NCI-H526 (cell line): Measurements from ENCODE around the gene IQCF5.
"Not testable (repeated sequence)": the region's sequence is repeated elsewhere in the genome, so short reads cannot be mapped to it uniquely, and the experiment has no call there.

ENCODE experiments used
- DNase-seq, 2 experiments: peaks; one replicate each; lab custom pipeline; 2025; lab: John Stamatoyannopoulos, UW

The IQCF5 gene

GRCh38 chr3:51868896-51869295 lies 6.5 kb downstream of the IQCF5 start:
- DNase-seq, result not testable (repeated sequence)

DNA sequence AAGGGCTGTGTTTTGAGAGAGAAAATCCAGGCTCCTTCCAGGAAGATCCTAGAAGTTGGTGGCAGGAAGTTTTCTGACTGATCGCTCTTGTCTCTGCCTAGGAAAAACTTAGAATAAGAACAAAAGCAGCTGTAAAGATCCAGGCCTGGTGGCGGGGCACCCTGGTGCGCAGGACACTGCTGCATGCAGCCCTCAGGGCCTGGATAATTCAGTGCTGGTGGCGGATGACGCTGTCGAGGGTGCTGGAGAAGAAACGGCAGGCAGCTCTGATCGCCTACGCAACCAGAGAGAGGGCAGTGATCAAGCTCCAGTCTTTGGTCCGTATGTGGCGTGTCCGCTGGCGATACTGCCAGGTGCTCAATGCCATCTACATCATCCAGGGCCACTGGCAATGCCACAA lies 12.5 kb downstream of the IQCF5 start:
- no peak for DNase-seq

GRCh38 chr3:51860703-51861665 lies 14.4 kb downstream of the IQCF5 start, which contains the start of gene IQCF2:
Gene IQCF2 (plus strand): TSS chr3:51861615. CDS start chr3:51861667, 52 bp downstream.
- DNase-seq, result no peak

GRCh38 chr3:51855411-51855810 lies 20.0 kb downstream of the IQCF5 start:
- not testable (repeated sequence) for DNase-seq

GRCh38 chr3:51845129-51845528 lies 30.3 kb downstream of the IQCF5 start:
- DNase-seq, result no peak

DNA sequence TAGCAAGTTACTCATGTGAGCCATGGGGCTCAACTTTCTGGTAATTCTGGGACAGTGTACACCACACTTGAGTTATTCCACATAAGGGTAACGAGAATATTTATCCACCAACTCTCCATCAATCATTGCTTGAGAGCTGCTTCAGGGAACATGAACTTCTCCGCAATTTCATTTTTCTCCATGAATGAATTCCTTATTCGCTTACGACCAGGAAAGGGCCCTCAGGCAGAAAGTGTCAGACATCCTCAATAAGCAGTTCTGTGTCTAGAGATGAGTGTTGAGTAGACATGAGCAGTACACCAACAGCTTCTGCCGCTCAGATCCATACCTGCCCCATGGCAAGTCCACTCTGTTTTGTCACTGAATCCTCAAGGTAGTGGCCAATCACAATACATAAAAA lies 38.8 kb downstream of the IQCF5 start:
- no peak for DNase-seq

GRCh38 chr3:51830836-51831385 lies 44.5 kb downstream of the IQCF5 start:
- peak in 1 of 2 experiments; percentile 43 for DNase-seq

DNA sequence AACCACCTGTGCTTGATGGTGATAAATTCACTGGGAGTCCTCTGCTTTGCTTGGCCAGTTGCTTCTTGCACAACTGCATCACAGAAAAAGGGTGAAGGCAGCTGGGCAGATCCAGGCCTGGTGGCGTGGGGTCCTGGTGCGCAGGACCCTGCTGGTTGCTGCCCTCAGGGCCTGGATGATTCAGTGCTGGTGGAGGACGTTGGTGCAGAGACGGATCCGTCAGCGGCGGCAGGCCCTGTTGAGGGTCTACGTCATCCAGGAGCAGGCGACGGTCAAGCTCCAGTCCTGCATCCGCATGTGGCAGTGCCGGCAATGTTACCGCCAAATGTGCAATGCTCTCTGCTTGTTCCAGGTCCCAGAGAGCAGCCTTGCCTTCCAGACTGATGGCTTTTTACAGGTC lies 45.1 kb downstream of the IQCF5 start:
- DNase-seq, result no peak

DNA sequence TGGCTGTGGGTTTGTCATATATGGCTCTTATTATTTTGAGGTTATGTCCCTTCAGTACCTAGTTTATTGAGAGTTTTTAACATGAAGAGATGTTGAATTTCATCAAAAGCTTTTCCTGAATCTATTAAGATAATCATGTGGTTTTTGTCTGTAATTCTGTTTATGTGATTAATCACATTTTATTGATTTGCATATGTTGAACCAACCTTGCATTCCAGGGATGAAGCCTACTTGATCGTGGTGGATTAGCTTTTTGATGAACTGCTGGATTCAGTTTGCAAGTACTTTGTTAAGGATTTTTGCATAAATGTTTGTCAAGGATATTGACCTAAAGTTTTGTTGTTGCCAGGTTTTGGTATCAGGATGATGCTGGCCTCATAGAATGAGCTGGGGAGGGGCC lies 47.1 kb downstream of the IQCF5 start:
- DNase-seq, result no peak
